ENCODE results near the gene NT5C3A. TPM values are rescaled to one million over a fixed set of nuclear protein-coding genes. Genes with fewer than 3 reads are reported as not detected.
"Not testable (repeated sequence)": the region's sequence is repeated elsewhere in the genome, so short reads cannot be mapped to it uniquely, and the experiment has no call there.

The NT5C3A gene
- total RNA-seq, 1 donor from 2014 or later: 18.5 TPM

GRCh38 chr7:32991068-32991585, 71.4 kb downstream of the NT5C3A start:
- DNase-seq (ENCODE audit: low spot score): not testable (repeated sequence)

- DNase-seq (ENCODE audit: low spot score): not testable (repeated sequence)
Observed at GRCh38 chr7:32988148-32988547, 74.4 kb downstream of the NT5C3A start.

GRCh38 chr7:32979902-32980301, 82.7 kb downstream of the NT5C3A start:
- DNase-seq (ENCODE audit: low spot score): not testable (repeated sequence)

GRCh38 chr7:32979246-32979645, 83.3 kb downstream of the NT5C3A start:
- DNase-seq (ENCODE audit: low spot score): not testable (repeated sequence)

- DNase-seq (ENCODE audit: low spot score): not testable (repeated sequence)
Observed at GRCh38 chr7:32977159-32977558, 85.4 kb downstream of the NT5C3A start.

- DNase-seq (ENCODE audit: low spot score): not testable (repeated sequence)
Observed at GRCh38 chr7:32971967-32972366, 90.6 kb downstream of the NT5C3A start.

GRCh38 chr7:32967268-32967582, 95.4 kb downstream of the NT5C3A start:
- not testable (repeated sequence) for DNase-seq (ENCODE audit: low spot score)

- DNase-seq (ENCODE audit: low spot score): not testable (repeated sequence)
Observed at GRCh38 chr7:32966489-32967267, 95.9 kb downstream of the NT5C3A start.

GRCh38 chr7:32964461-32965159, 98.0 kb downstream of the NT5C3A start:
- DNase-seq (ENCODE audit: low spot score): not testable (repeated sequence)

Other genes starting within 250 kb of the NT5C3A start
- gene KBTBD2, start 171.0 kb downstream of the NT5C3A start, total RNA-seq: 33.9 TPM
- 113 TPM for gene FKBP9, start 105.3 kb downstream of the NT5C3A start, total RNA-seq
- gene RP9, start 46.6 kb upstream of the NT5C3A start, total RNA-seq: 8.0 TPM
- gene BBS9, start 66.8 kb upstream of the NT5C3A start, total RNA-seq: 15.9 TPM

Measured in mesenteric fat pad (tissue), 1 donor.